Erythroblast (primary cell): ENCODE results near the gene PGLYRP4.

ENCODE experiments used
- GATA1 ChIP-seq: IDR thresholded peaks from 2 replicates; pipeline ENCODE4 v1.6.1; 2011; ENCODE audit warnings: low read depth, mild to moderate bottlenecking, control low read depth, low read length, moderate library complexity
- POLR2A ChIP-seq: IDR thresholded peaks from 2 replicates; pipeline ENCODE4 v1.6.1; 2011; ENCODE audit warnings: mild to moderate bottlenecking, low read length

- TF ChIP-seq POLR2A: no peak
- no peak for TF ChIP-seq GATA1
Measured at GRCh38 chr1:153292740-153293479, 55.7 kb downstream of the PGLYRP4 start.
